ENCODE measurements around the gene PARD3.

PARD3 gene

GRCh38 chr10:34565934-34566333 is 249.2 kb downstream of the PARD3 start:
- no peak for DNase-seq

- DNase-seq: no peak
These were observed 257.0 kb downstream of the PARD3 start for GRCh38 chr10:34558093-34558583.

- no peak for DNase-seq
These were observed 257.9 kb downstream of the PARD3 start for GRCh38 chr10:34557173-34557572.

- no peak for DNase-seq
These were observed 259.4 kb downstream of the PARD3 start for GRCh38 chr10:34555653-34556052.

GRCh38 chr10:34553747-34554146 is 261.3 kb downstream of the PARD3 start:
- DNase-seq: no peak

- DNase-seq: no peak
These were observed 263.8 kb downstream of the PARD3 start for GRCh38 chr10:34551295-34551694.

- DNase-seq: no peak
These were observed 265.1 kb downstream of the PARD3 start for GRCh38 chr10:34549953-34550352.

GRCh38 chr10:34549001-34549400 is 266.1 kb downstream of the PARD3 start:
- DNase-seq: no peak

GRCh38 chr10:34548466-34548865 is 266.6 kb downstream of the PARD3 start:
- no peak for DNase-seq

GRCh38 chr10:34547695-34548094 is 267.4 kb downstream of the PARD3 start:
- no peak for DNase-seq

GRCh38 chr10:34547291-34547690 is 267.8 kb downstream of the PARD3 start:
- DNase-seq: no peak

- DNase-seq: no peak
These were observed 270.7 kb downstream of the PARD3 start for GRCh38 chr10:34544400-34544799.

GRCh38 chr10:34543716-34544115 is 271.4 kb downstream of the PARD3 start:
- DNase-seq: no peak

GRCh38 chr10:34540492-34540891 is 274.6 kb downstream of the PARD3 start:
- DNase-seq: no peak

- no peak for DNase-seq
These were observed 275.4 kb downstream of the PARD3 start for GRCh38 chr10:34539533-34540315.

GRCh38 chr10:34538281-34538829 is 276.7 kb downstream of the PARD3 start:
- DNase-seq: no peak

GRCh38 chr10:34537629-34538231 is 277.4 kb downstream of the PARD3 start:
- no peak for DNase-seq

- no peak for DNase-seq
These were observed 279.2 kb downstream of the PARD3 start for GRCh38 chr10:34535872-34536271.

- DNase-seq: no peak
These were observed 284.3 kb downstream of the PARD3 start for GRCh38 chr10:34530778-34531177.

- DNase-seq: peak in 1 of 2 experiments; percentile 27
These were observed 286.8 kb downstream of the PARD3 start for GRCh38 chr10:34528320-34528719.

GRCh38 chr10:34526758-34527730 is 288.1 kb downstream of the PARD3 start:
- DNase-seq: peak in 1 of 2 experiments; percentile 41

- no peak for DNase-seq
These were observed 288.9 kb downstream of the PARD3 start for GRCh38 chr10:34526186-34526585.
